GM12801 (cell line): ENCODE results near the gene MEDAG.

Source experiments
- CTCF ChIP-seq: IDR thresholded peaks from one replicate; pipeline ENCODE4 v1.5.1; 2011; ENCODE audit warnings: control low read depth; ENCODE audit not compliant: insufficient read length; ENCODE audit errors: extremely low read depth

MEDAG gene

GRCh38 chr13:30936971-30937370 is 30.9 kb downstream of the MEDAG start:
- no peak for TF ChIP-seq CTCF

GRCh38 chr13:30943881-30944280 is 37.8 kb downstream of the MEDAG start:
- TF ChIP-seq CTCF: no peak

GRCh38 chr13:30957258-30957943 is 51.3 kb downstream of the MEDAG start:
- no peak for TF ChIP-seq CTCF

GRCh38 chr13:30959678-30960077 is 53.6 kb downstream of the MEDAG start:
- TF ChIP-seq CTCF: no peak

- TF ChIP-seq CTCF: no peak
Measured at GRCh38 chr13:30963791-30964190, 57.7 kb downstream of the MEDAG start.

GRCh38 chr13:30965380-30965779 is 59.3 kb downstream of the MEDAG start:
- TF ChIP-seq CTCF: no peak

- TF ChIP-seq CTCF: no peak
Measured at GRCh38 chr13:30966101-30966500, 60.0 kb downstream of the MEDAG start.

- no peak for TF ChIP-seq CTCF
Measured at GRCh38 chr13:30968846-30969245, 62.8 kb downstream of the MEDAG start.
